ENCODE results near the gene ABLIM2.

DNA sequence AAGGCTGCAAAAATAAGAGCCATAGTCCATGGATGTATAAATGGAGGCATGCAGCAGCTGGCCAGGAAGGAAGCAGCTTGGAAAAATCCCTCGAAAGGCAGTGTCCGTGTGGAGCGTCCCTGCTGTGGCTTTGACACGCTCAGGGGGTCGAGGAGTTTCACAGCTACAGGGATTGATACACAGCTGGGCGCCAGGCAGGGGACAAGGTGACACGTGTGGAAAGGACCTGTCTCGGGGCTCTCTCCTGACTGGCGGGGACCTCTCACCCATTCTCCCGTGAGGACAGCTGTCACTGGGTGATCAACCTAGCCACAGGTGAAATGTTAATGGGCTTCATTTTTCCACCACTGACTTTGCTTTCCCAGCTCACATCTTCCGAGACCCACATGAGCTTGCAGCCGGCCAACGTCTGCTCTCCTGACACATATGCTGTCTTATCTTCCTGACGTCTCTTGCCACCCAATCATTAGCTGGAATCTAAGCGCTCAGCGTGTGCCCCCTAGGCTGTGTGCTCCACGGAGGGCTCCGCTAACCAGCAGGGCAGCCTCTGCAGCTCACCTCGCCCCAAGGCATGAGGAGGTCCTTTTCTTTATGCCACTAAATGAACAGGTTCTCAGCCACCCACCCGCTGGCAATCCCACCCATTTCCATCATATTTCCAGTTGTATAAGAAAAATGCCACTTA, 129.6 kb downstream of the ABLIM2 start:
- TF ChIP-seq EZH2 (IDR thresholded peaks at IDR 0.05; ENCODE audit: borderline replicate concordance, insufficient read depth, low read length, poor library complexity, severe bottlenecking) (no peak), SMC3 (conservative IDR thresholded peaks at IDR 0.05; ENCODE audit: poor library complexity) (no peak), MXI1 (conservative IDR thresholded peaks at IDR 0.05; ENCODE audit: poor library complexity, severe bottlenecking) (no peak), RAD21 (conservative IDR thresholded peaks at IDR 0.05) (no peak), POLR2AphosphoS5 (IDR thresholded peaks at IDR 0.05) (peak; percentile 31)
- TF ChIP-seq, protein P1, sequence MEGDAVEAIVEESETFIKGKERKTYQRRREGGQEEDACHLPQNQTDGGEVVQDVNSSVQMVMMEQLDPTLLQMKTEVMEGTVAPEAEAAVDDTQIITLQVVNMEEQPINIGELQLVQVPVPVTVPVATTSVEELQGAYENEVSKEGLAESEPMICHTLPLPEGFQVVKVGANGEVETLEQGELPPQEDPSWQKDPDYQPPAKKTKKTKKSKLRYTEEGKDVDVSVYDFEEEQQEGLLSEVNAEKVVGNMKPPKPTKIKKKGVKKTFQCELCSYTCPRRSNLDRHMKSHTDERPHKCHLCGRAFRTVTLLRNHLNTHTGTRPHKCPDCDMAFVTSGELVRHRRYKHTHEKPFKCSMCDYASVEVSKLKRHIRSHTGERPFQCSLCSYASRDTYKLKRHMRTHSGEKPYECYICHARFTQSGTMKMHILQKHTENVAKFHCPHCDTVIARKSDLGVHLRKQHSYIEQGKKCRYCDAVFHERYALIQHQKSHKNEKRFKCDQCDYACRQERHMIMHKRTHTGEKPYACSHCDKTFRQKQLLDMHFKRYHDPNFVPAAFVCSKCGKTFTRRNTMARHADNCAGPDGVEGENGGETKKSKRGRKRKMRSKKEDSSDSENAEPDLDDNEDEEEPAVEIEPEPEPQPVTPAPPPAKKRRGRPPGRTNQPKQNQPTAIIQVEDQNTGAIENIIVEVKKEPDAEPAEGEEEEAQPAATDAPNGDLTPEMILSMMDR (IDR thresholded peaks at IDR 0.05; ENCODE audit: poor library complexity, severe bottlenecking) = no peak
- TF ChIP-seq, protein P2, sequence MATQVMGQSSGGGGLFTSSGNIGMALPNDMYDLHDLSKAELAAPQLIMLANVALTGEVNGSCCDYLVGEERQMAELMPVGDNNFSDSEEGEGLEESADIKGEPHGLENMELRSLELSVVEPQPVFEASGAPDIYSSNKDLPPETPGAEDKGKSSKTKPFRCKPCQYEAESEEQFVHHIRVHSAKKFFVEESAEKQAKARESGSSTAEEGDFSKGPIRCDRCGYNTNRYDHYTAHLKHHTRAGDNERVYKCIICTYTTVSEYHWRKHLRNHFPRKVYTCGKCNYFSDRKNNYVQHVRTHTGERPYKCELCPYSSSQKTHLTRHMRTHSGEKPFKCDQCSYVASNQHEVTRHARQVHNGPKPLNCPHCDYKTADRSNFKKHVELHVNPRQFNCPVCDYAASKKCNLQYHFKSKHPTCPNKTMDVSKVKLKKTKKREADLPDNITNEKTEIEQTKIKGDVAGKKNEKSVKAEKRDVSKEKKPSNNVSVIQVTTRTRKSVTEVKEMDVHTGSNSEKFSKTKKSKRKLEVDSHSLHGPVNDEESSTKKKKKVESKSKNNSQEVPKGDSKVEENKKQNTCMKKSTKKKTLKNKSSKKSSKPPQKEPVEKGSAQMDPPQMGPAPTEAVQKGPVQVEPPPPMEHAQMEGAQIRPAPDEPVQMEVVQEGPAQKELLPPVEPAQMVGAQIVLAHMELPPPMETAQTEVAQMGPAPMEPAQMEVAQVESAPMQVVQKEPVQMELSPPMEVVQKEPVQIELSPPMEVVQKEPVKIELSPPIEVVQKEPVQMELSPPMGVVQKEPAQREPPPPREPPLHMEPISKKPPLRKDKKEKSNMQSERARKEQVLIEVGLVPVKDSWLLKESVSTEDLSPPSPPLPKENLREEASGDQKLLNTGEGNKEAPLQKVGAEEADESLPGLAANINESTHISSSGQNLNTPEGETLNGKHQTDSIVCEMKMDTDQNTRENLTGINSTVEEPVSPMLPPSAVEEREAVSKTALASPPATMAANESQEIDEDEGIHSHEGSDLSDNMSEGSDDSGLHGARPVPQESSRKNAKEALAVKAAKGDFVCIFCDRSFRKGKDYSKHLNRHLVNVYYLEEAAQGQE (IDR thresholded peaks at IDR 0.05; ENCODE audit: borderline replicate concordance) = no peak

Data from neural cell (in vitro differentiated cells).